Fibroblast of lung (primary cell): Measurements from ENCODE around the gene HAUS7. TPM values are rescaled to one million over a fixed set of nuclear protein-coding genes. Genes with fewer than 3 reads are reported as not detected.
A peak's percentile ranks its signal among the peaks of the same experiment; 100 is the strongest.

Source experiments
- DNase-seq, 2 donors: peaks; one replicate each; pipeline versions ENCODE4 v3.0.0 to v3.0.0-alpha.2; 2010; ENCODE audit warnings: low read depth in 2 of 2
- H2AFZ ChIP-seq: 2 replicates; pipeline ENCODE4 v1.5.1; 2012; ENCODE audit warnings: low read length, control low read depth, inconsistent platforms
- H3K27ac ChIP-seq: 2 replicates; pipeline ENCODE4 v1.5.1; 2011; ENCODE audit warnings: low read length, control low read depth; ENCODE audit not compliant: insufficient read depth
- H3K27me3 ChIP-seq: 2 replicates; pipeline ENCODE4 v1.5.1; 2011; ENCODE audit warnings: mild to moderate bottlenecking, low read length; ENCODE audit not compliant: control insufficient read depth, insufficient read depth
- H3K36me3 ChIP-seq: 2 replicates; pipeline ENCODE4 v1.5.1; 2011; ENCODE audit warnings: low read length; ENCODE audit not compliant: control insufficient read depth, insufficient read depth
- H3K4me1 ChIP-seq: 2 replicates; pipeline ENCODE4 v1.5.1; 2011; ENCODE audit warnings: low read length; ENCODE audit not compliant: control insufficient read depth, insufficient read depth; ENCODE audit errors: extremely low read depth
- H3K4me2 ChIP-seq: 2 replicates; pipeline ENCODE4 v1.5.1; 2011; ENCODE audit warnings: low read length, control low read depth; ENCODE audit not compliant: insufficient read depth; ENCODE audit errors: extremely low read depth
- H3K4me3 ChIP-seq, 4 experiments: fragments of 200-600 bp in 1 of 4; sonication (generic) in 1 of 4; replicated peaks in 1 of 4; 2 replicates each; pipeline ENCODE4 v1.5.1; 2011 to 2016; ENCODE audit warnings: low read length in 4 of 4, low read depth in 3 of 4, mild to moderate bottlenecking in 3 of 4, control low read depth in 2 of 4, inconsistent platforms in 1 of 4, mixed read lengths in 1 of 4; ENCODE audit not compliant: insufficient read depth in 1 of 4; ENCODE audit errors: control extremely low read depth in 1 of 4
- H3K79me2 ChIP-seq: 2 replicates; pipeline ENCODE4 v1.5.1; 2012; ENCODE audit warnings: mild to moderate bottlenecking, low read length, inconsistent platforms; ENCODE audit not compliant: control insufficient read depth, insufficient read depth
- H3K9ac ChIP-seq: 2 replicates; pipeline ENCODE4 v1.5.1; 2011; ENCODE audit warnings: mild to moderate bottlenecking, low read length, control low read depth; ENCODE audit not compliant: insufficient read depth
- H3K9me3 ChIP-seq: 2 replicates; pipeline ENCODE4 v1.5.1; 2012; ENCODE audit warnings: low read depth, low read length; ENCODE audit not compliant: control insufficient read depth, insufficient read depth
- H4K20me1 ChIP-seq: 2 replicates; pipeline ENCODE4 v1.5.1; 2011; ENCODE audit warnings: low read length; ENCODE audit not compliant: control insufficient read depth, insufficient read depth; ENCODE audit errors: extremely low read depth
- CTCF ChIP-seq, 2 donors: IDR thresholded peaks in 1 of 2; conservative IDR thresholded peaks in 1 of 2; 1 replicate in 1 of 2; 2 replicates in 1 of 2; pipeline ENCODE4 v1.5.1; 2011 to 2012; ENCODE audit warnings: low read length in 2 of 2, control low read depth in 1 of 2, inconsistent platforms in 1 of 2, low read depth in 1 of 2, mild to moderate bottlenecking in 1 of 2
- EZH2 ChIP-seq: IDR thresholded peaks from 2 replicates; pipeline ENCODE4 v1.5.1; 2012; ENCODE audit warnings: low read length, control low read depth, mild to moderate bottlenecking; ENCODE audit errors: missing control alignments
- polyA plus RNA-seq, 2 donors: library from polyadenylated mRNA; depleted of rRNA in 1 of 2; stranded (reverse) in 1 of 2; unstranded in 1 of 2; fragments of >200 nt; gene quantifications; 2 replicates each; pipeline ENCODE4 v1.2.1, GENCODE V29; 2011 to 2012; ENCODE audit warnings: missing spikeins in 1 of 2
- total RNA-seq: library from RNA; depleted of rRNA; stranded (reverse); fragments of >200 nt; gene quantifications from 2 replicates; pipeline ENCODE4 v1.2.1, GENCODE V29; 2014

The HAUS7 gene
- total and polyA plus RNA-seq, 2 donors (not counting 1 experiment from before 2014, with no cell fraction given) = 7.3 to 10.4 TPM

- no peak for TF ChIP-seq EZH2
- TF ChIP-seq CTCF (conservative IDR thresholded peaks at IDR 0.05 in 1 of 2, IDR thresholded peaks at IDR 0.05 in 1 of 2; ENCODE audit: low read depth in 1 of 2, low read length in 2 of 2) = no peak
- Histone ChIP-seq H3K27ac (no peak overlapping the region), H3K9ac (no peak overlapping the region), H3K36me3 (no peaks in the 10 kb centered on the region), H3K9me3 (no peaks in the 10 kb centered on the region), H4K20me1 (no peaks in the 10 kb centered on the region), H3K4me3 (no peak overlapping the region), H3K27me3 (no peaks in the 10 kb centered on the region), H3K4me1 (no peaks in the 10 kb centered on the region), H3K4me2 (no peak overlapping the region), H2AFZ (no peak overlapping the region), H3K79me2 (no peaks in the 10 kb centered on the region)
- no peak for DNase-seq
Observed at GRCh38 chrX:153426204-153426603, 44.2 kb downstream of the HAUS7 start.

- no peaks in the 10 kb centered on the region for H4K20me1 ChIP-seq
- TF ChIP-seq EZH2 (no peak), CTCF (conservative IDR thresholded peaks at IDR 0.05 in 1 of 2, IDR thresholded peaks at IDR 0.05 in 1 of 2; ENCODE audit: low read depth in 1 of 2, low read length in 2 of 2) (no peak)
- H3K79me2 ChIP-seq = no peaks in the 10 kb centered on the region
- H3K27ac ChIP-seq = no peak overlapping the region
- H3K4me1 ChIP-seq = no peaks in the 10 kb centered on the region
- DNase-seq = peak in 1 of 2 donors; percentile 14
- H3K4me3 ChIP-seq = no peak overlapping the region
- no peak overlapping the region for H3K9ac ChIP-seq
- no peaks in the 10 kb centered on the region for H3K36me3 ChIP-seq
- no peaks in the 10 kb centered on the region for H3K27me3 ChIP-seq
- no peaks in the 10 kb centered on the region for H3K9me3 ChIP-seq
- H3K4me2 ChIP-seq = no peak overlapping the region
- no peak overlapping the region for H2AFZ ChIP-seq
Observed at GRCh38 chrX:153423652-153424051, 46.7 kb downstream of the HAUS7 start.

- H3K4me1 ChIP-seq = no peaks in the 10 kb centered on the region
- no peak for TF ChIP-seq EZH2
- H3K27me3 ChIP-seq = no peaks in the 10 kb centered on the region
- H2AFZ ChIP-seq = no peak overlapping the region
- no peak overlapping the region for H3K27ac ChIP-seq
- H3K4me3 ChIP-seq = no peak overlapping the region
- no peak overlapping the region for H3K9ac ChIP-seq
- H3K9me3 ChIP-seq = no peaks in the 10 kb centered on the region
- no peak overlapping the region for H3K4me2 ChIP-seq
- no peaks in the 10 kb centered on the region for H3K79me2 ChIP-seq
- H3K36me3 ChIP-seq = no peaks in the 10 kb centered on the region
- DNase-seq = no peak
- no peaks in the 10 kb centered on the region for H4K20me1 ChIP-seq
Observed at GRCh38 chrX:153421856-153422255, 48.5 kb downstream of the HAUS7 start.
